Testis (tissue), 2 donors: ENCODE data around the gene LONP1.

Experiments used
- POLR2A ChIP-seq: fragments of 450-650 bp; IDR thresholded peaks from one replicate; pipeline ENCODE4 v1.6.1; 2017; ENCODE audit warnings: antibody characterized with exemption, mild to moderate bottlenecking, moderate library complexity
- TF ChIP-seq, protein P1 (sequence below), 3 experiments: fragments of 450-650 bp in 2 of 3; fragments of 200-600 bp in 1 of 3; sonication (generic) in 1 of 3; IDR thresholded peaks; one replicate each; pipeline ENCODE4 v1.5.1; 2016 to 2019; ENCODE audit warnings: antibody characterized with exemption in 3 of 3, mild to moderate bottlenecking in 2 of 3, moderate library complexity in 1 of 3

DNA sequence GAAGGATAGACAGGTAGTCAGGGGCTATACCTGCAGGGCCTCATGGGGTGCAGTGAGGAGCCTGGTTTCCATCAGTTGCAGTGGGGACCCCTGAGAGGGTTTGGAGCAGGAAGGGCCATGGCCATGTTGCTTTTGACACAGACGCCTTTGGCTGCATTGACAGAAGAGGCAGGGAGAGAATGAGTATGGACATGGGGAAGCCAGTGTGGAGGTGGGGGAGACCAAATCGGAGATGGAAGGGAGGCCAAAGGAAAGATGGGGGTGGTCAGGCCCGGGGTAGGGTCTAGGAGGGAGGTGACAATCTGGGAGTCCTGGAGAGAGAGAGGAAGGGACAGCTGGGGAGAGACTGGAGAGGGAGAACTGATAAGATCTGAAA lies 37.9 kb downstream of the LONP1 start:
- no peak for TF ChIP-seq POLR2A
- TF ChIP-seq, protein P1, sequence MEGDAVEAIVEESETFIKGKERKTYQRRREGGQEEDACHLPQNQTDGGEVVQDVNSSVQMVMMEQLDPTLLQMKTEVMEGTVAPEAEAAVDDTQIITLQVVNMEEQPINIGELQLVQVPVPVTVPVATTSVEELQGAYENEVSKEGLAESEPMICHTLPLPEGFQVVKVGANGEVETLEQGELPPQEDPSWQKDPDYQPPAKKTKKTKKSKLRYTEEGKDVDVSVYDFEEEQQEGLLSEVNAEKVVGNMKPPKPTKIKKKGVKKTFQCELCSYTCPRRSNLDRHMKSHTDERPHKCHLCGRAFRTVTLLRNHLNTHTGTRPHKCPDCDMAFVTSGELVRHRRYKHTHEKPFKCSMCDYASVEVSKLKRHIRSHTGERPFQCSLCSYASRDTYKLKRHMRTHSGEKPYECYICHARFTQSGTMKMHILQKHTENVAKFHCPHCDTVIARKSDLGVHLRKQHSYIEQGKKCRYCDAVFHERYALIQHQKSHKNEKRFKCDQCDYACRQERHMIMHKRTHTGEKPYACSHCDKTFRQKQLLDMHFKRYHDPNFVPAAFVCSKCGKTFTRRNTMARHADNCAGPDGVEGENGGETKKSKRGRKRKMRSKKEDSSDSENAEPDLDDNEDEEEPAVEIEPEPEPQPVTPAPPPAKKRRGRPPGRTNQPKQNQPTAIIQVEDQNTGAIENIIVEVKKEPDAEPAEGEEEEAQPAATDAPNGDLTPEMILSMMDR (IDR thresholded peaks at IDR 0.05): no peak
